ENCODE results near the gene OPN1SW.

The OPN1SW gene

GRCh38 chr7:128733278-128733645, 42.3 kb downstream of the OPN1SW start:
- DNase-seq (ENCODE audit: low read depth in 3 of 3) = no peak

GRCh38 chr7:128732521-128733277, 42.9 kb downstream of the OPN1SW start:
- DNase-seq (ENCODE audit: low read depth in 3 of 3) = no peak

- no peak for DNase-seq (ENCODE audit: low read depth in 3 of 3)
These were observed 44.4 kb downstream of the OPN1SW start for GRCh38 chr7:128731184-128731583.

GRCh38 chr7:128729494-128729893, 46.1 kb downstream of the OPN1SW start:
- no peak for DNase-seq (ENCODE audit: low read depth in 3 of 3)

- no peak for DNase-seq (ENCODE audit: low read depth in 3 of 3)
These were observed 47.0 kb downstream of the OPN1SW start for GRCh38 chr7:128728598-128728997.

- no peak for DNase-seq (ENCODE audit: low read depth in 3 of 3)
These were observed 48.4 kb downstream of the OPN1SW start for GRCh38 chr7:128727239-128727638.

- DNase-seq (ENCODE audit: low read depth in 3 of 3) = no peak
These were observed 48.9 kb downstream of the OPN1SW start for GRCh38 chr7:128726737-128727072.

GRCh38 chr7:128726059-128726736, 49.4 kb downstream of the OPN1SW start:
- no peak for DNase-seq (ENCODE audit: low read depth in 3 of 3)

- DNase-seq (ENCODE audit: low read depth in 3 of 3) = no peak
These were observed 50.1 kb downstream of the OPN1SW start for GRCh38 chr7:128725531-128725930.

GRCh38 chr7:128724743-128725142, 50.9 kb downstream of the OPN1SW start:
- DNase-seq (ENCODE audit: low read depth in 3 of 3) = no peak

Measured in stimulated activated CD4-positive, alpha-beta T cell treated with anti-CD3 and anti-CD28 coated beads, TNF-alpha, amount 100 ng/mL, for 48 hours (primary cell).